ENCODE measurements around the gene LRRFIP1.
"Not testable (repeated sequence)": the region's sequence is repeated elsewhere in the genome, so short reads cannot be mapped to it uniquely, and the experiment has no call there.

The LRRFIP1 gene

DNA sequence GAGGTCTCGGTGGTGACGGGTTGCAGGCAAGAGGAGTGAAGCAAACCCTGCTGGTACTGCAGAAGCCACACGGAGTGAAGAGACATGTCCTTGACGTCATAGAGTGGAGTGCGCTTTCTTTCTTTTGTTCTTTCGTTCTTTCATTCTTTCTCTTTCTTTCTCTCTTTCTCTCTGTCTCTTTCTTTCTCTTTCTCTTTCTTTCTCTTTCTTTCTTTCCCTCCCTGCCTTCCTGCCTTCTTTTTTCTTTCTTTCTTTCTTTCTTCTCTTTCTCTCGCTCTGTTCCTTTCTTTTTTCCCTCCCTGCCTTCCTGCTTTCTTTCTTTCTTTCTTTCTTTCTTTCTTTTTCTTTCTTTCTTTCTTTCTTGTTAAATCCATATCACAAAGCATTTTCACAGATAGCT is 39.2 kb downstream of the LRRFIP1 start:
- no peak for DNase-seq

DNA sequence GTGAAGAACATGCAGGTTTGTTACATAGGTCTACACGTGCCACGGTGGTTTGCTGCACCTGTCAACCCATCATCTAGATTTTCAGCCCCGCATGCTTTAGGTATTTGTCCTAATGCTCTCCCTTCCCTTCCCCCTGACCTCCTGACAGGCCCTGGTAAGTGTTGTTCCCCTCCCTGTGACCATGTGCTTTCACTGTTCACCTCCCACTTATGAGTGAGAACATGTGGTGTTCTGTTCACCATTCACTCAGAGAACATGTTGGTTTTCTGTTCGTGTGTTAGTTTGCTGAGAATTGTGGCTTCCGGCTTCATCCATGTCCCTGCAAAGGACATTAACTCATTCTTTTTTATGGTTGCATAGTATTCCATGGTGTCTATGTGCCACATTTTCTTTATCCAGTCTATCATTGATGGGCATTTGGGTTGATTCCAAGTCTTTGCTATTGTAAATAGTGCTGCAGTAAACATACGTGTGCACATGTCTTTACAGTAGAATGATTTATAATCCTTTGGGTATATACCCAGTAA is 39.7 kb downstream of the LRRFIP1 start:
- not testable (repeated sequence) for DNase-seq

DNA sequence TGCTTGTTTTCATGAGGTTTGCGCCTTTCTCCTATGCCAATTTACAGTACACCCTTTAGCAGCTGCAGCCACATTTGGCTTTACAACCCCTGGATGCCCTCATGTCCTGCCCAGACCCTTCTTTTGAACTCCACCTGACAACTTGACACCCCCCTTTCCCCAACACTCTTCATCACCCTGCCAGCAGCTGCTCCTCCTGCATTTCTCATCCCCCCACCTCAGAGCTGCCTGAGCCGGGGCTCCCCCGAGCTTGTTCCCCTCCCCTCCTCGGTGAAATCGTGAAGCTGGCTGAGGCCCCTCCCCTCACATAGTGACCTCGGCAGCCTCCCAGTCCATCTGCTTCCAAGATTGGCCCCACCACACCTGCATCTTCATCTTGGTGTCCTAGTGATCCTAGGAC is 40.5 kb downstream of the LRRFIP1 start:
- no peak for DNase-seq

DNA sequence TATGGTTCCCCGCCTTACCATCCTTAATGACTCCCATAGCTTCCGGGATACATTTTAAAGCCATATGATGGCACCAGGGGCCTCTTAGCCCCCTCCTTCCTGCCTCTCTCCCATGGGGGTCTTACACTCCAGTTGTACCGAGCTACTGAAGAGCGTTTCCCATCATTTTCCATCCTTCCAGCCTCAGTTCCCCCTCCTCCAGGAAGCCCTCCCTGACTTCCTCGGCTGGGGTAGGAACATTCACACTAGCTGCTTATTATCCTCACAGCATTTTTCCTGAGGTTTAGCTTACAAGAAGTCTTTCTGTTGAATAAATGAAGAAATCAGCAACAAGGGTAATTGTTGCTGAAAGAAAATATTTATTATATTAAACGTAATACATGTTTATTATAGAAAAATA is 41.1 kb downstream of the LRRFIP1 start:
- no peak for DNase-seq

DNA sequence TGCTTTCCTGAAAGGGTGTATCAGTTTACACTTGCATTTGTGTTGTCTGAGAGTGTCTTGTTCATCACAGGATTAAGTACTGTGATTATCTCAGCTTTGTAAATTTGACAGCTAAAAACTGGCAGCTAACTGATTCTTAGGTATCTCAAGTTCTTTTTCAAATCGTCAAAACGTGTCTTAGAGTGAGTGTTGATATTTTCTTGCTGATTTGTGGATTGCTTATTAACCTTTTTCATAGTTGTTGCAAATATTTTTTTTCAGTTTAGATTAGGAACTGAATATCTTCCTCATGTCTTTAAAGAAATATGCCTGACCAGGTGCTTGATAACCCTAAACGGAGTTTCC is 41.9 kb downstream of the LRRFIP1 start:
- no peak for DNase-seq

DNA sequence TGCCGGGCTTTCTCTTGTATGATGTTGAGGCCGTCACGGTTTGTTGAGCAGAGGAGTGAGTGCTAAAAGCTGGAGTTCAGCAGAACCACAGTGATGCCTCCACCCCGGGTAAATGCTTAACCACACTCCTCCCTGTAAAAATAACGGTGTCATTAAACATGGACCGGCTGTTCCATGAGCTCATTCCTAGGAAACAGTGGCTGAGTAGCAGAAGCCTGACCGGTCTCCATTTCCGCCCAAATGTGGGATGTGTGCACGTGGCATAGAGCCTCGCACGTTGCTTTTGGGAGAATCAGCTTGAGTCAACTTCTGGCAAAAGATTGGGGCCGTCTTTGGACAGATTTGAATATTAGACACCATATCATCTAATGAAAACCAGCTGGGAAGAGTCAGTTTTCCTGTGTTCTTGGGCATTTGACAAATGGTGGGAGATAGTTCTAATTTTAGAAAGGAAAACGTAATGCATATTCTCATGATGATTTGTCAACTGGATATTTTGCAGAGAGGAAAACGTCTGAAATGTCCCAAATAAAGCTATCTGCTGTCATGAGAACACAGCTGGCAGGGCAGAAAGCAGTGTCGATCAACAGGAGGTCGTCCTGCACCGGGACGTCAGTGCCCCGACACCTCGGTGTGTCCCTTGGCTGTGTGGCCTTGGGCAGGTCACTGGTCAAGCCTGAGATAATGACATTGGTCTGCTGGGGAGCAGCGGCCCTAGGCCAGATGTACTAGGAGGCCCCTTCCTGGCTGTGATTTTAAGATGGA is 42.4 kb downstream of the LRRFIP1 start:
- no peak for DNase-seq

DNA sequence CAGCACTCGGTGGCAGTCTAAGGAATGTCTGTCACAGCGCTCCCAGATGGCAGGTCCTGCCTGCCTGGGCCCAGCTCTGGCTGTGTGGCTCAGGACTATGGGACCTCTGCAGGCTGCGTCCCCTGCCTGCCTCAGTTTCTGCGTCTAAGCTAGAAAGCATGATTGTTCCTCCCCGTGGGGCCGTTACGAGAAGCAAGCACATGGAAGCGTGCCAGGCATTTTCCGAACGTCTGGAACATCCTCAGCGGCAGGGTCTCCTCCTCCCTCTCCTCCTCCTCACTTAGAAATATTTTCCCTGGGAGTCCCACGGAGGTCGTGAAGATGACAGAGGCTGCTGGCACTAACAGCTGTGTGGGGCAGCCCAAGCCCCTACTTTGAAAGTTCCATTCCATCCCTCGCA is 43.3 kb downstream of the LRRFIP1 start:
- DNase-seq = no peak

DNA sequence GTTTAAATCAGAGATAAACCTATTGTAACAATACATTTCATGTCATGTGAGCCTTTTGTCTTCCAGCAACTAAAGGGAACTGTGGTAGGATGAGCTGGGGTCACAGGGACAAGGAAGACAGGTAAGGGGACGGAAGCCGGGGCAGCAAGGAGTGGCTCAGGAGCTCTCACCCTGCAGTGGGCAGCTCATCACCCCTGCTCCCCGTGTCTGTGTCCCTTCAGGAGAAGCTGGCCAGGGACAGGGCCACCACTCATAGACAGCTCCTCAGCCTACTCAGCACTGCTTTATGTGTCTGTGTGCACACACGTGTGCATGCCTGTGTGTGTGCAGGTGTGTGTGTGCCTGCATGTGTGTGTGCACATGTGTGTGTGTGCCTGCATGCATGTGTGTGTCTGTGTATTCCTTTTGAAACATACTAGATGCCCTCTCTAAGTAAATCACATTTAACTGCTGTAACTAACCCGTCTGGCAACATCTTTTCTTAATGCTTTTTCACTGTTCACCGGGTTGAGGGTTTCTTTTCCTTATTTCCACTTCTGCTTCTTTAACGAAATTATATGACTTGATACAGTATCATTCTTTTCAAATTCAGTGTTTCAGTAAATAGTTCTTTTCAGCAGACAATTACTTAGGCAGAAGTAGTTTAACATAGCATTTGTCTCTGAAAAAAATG is 44.2 kb downstream of the LRRFIP1 start:
- DNase-seq = no peak

DNA sequence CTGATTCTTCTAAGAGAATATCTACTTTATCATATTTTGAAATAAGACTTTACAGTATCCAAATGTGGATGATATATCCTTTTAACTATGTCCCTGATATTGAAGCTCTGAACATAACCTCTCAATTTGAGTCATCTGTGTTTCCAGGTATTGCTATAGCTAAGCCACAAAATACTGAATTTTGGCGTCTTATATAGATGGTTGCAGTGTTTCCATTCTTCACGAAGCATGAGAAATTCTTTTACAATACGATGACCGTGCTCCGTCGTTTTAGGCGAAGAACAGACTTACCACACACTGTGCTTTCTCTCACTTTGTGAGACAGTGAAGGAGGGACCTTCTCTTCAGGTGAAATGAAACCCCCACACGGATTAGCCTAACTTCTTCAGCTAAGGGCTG is 45.3 kb downstream of the LRRFIP1 start:
- DNase-seq = no peak

DNA sequence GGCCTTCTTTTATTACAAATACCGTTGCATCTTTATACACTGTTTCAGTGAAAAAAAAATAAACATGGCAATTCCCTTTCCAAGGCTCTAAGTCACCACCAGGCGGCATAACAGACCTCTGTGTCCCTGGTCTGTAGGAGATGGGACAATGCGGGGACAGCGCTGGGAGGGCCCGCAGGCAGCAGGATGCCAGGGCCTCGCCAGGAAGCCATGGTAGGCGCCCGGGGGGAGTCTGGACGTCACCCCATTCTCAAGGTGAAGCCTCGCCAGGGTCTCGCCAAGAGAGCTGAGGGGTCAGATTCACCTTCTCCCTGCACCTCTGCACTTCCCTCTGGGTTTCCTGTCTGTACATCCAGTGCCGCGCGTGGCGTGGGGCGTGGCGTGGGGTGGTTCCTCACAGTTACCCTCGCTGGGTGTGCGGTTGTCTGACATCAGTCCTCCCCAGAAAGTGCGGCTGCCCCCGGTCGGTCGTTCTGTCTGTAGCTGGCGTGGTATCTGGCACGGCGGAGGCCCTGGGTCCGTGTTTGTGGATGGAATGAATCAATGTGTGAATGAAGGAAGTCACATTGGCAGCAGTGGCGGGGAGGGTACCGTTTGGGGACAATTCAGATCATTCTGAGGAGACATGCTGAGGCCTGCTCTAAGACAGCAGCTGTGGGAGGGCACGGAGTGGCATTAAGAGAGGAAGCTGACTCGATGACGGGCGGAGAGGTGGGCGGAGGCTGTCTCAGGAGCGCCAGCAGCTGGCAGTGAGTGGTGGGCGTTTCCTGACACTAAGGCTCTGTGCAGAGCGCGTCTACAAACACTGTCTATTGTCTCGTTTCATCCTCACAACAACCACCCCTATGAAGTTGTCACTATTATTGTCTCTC is 46.0 kb downstream of the LRRFIP1 start:
- peak; percentile 90 for DNase-seq

DNA sequence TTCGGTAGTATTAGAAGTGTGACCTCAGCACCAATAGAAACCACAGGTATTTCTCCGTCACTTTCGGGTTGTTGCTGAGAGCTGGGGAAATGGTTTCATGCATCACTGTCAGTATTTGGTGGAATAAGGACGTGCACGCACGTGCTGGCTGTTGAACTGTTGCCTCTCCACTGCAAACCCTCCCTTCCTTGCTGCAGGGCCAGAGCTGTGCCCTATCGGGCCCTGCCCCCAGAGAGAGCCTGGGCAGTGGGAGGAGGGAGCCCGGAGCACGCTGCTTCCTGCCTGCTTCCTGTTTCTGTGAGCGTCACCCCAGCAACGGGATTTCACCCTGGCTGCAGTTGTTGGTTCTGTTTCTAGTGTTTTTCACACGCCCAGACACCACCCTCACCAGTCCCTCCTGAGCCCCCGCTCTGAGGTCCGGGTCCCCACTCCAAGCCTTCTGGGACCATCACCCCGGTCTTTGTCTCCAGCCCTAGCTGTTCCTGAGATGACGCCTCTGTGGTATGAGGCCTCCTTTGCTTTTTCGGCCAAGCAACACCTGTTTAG is 47.4 kb downstream of the LRRFIP1 start:
- DNase-seq = peak; percentile 80

DNA sequence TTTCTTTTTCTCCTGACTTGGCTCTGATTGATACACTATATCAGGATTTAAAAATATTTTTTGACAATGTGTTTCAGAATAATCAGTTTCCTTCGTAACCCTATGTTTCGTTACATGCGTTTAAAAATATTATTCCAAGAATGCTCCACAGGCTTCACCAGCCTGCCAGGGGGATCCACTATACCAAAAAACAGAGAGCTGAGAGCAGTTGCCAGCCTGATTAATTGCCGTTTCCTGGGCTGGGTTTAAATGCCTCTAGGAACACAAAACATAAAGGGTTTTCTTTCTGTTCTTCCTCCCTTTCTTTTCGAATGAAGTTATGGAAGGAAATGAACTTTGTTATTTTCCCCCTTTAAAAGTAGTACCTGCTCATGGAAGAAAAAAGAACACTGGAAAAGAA is 47.9 kb downstream of the LRRFIP1 start:
- DNase-seq = no peak

DNA sequence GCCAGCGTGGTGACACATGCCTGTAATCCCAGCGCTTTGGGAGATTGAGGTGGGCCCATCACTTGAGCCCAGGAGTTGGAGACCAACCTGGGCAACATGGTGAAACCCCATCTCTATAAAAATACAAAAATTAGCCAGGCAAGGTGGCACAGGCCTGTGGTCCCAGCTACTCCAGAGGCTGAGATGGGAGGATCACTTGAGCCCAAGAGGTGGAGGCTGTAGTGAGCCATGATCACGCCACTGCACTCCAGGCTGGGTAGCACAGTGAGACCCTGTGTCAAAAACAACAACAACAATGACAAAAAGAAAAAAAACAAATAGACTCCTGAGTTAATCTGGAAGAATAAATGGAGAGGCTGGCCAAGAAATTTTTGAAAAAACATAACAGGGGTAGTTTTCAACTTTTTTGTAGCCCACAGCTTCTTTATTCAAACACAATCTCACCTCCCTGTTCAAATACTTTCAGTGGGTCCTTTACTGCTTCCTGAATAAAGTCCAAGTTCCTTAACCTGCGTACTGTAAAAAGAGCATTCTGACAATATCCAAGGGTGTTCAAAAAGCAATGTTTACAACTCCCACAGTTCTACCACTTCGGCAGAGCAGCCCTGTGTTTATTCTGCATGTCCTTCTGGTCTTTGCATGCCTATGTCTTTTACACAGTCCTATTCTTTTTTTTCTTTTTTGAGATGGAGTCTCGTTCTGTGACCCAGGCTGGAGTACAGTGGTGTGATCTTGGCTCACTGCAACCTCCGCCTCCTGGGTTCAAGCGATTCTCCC is 53.5 kb downstream of the LRRFIP1 start:
- DNase-seq = peak; percentile 18

DNA sequence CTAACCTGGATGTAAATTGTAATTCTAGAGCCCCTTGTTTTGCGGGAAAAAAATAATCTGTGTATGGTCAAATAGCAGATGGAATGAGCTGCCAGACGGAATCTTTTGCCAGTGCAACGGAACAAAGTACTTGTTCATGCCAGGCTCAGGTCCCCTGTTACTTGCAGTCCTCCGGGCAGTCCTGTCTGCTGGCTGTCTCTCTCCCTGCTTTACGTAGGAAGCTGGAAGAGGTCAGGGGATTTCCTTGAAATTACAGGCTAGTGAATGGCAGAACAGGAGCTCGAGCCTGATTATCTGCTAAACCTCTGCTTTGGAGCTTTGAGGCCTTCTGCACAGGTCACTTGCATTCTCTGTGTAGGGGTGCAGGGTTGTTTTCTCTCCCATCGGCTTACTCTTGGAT is 54.8 kb downstream of the LRRFIP1 start:
- DNase-seq = no peak

DNA sequence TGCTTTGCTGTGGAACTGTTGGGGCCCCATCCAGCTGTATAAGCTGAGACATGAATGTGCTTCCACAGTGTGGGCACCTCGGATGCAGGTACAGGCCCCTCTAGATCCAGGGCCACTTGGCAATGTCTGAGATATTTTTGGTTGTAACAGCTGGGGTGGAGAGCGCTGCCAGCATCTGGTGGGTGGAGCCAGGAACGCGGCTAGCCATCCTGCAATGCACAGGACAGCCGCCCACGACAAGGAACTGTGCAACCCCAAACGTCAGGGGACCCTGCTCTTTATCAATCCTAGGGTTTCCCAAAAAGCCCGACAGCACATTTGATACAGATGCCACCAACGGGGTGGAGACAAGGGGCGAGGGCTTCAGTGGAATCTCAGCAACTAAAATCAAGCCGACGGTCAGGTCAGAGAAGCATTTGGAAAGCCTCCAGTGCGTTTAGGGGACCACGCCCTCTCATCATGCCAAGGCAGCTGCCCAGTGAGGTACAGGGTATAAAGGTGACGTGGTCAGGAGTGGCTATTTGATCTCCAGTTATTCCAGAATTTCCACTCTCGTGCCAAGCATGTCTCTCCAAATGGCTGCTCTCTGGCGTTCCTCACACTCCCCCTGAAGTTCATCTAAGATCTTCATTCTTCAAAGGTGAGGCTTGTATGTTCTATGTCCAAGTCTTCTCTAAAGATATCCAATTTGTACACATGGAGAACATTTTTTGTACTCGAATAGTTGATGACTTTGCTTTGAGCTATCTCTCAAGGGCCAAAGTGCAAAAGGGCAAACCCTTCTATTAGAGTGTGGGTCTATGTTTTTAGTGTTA is 55.7 kb downstream of the LRRFIP1 start:
- no peak for DNase-seq

DNA sequence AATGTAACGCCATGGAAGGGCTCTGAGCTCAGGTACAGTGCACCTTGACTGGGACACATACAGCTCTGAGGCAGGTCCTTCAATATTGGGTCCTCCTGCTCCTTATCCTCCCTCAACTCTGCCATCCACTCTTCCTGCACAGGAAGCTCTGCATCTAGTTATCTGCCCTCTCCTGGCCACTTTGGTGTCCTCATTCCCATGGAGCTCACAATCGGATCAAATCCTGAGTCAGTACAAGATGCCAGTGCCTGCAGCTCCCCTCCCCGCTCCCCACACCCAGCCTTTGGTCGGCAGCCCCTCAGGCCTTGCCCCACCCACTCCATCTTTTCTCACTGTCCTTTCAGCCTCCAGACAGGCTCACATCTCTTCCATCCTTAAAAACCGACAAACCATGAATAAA is 58.0 kb downstream of the LRRFIP1 start:
- DNase-seq = no peak

DNA sequence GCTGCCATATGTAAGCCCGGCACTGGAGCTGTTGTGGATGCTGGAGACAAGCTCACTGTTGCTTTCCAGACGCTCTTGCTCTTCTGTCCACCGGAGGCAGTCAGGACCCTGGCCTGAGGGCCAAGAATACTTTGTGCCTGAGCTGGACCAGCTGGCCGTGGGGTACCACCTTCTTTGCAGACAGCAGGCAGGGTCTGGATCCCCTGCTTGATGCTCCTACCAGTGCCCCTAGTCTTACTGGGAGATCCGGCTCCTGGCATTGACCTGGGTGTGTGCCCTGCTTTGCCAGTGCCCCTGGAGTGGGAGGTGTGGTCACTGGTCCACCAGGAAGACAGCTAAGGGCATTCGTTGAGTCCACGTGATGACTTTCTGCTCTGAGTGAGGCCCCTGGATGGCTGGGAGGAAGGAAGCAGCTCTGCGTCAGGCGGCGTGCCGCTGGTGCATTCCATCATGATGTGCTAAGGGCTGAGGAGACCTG is 59.3 kb downstream of the LRRFIP1 start:
- no peak for DNase-seq

DNA sequence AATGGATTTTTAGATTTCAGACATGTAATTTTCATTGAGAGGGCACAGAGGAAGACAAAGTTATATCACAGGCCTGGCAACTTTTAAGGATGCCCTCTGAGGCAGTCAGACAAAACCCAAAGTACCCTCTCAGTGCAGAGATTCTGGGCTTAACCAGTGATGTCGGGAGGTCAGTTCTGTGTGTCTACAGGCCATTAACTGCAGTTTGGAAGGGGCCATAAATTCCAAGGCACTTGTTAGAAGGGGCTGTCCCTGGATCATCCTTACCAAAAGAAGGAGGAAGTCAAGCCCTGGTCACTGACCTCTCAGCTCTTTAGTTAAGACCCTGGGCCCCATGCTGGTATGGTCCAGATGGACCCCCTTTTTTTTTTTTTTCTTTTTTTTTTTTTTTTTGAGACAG is 60.7 kb downstream of the LRRFIP1 start:
- DNase-seq = no peak

DNA sequence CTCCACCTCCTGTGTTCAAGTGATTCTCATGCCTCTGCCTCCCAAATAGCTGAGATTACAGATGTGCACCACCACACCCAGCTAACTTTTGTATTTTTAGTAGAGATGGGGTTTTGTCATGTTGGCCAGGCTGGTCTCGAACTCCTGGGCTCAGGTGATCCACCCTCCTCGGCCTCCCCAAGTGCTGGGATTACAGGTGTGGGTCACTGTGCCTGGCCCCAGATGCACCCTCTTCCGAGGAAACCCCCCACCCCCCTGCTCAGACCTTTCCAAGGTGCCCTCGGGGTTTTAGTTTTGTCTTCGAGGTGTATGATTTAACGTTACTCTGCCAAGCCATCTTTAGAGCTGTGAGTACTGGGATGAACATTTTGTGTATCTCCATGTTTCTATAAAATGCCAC is 61.2 kb downstream of the LRRFIP1 start:
- not testable (repeated sequence) for DNase-seq

DNA sequence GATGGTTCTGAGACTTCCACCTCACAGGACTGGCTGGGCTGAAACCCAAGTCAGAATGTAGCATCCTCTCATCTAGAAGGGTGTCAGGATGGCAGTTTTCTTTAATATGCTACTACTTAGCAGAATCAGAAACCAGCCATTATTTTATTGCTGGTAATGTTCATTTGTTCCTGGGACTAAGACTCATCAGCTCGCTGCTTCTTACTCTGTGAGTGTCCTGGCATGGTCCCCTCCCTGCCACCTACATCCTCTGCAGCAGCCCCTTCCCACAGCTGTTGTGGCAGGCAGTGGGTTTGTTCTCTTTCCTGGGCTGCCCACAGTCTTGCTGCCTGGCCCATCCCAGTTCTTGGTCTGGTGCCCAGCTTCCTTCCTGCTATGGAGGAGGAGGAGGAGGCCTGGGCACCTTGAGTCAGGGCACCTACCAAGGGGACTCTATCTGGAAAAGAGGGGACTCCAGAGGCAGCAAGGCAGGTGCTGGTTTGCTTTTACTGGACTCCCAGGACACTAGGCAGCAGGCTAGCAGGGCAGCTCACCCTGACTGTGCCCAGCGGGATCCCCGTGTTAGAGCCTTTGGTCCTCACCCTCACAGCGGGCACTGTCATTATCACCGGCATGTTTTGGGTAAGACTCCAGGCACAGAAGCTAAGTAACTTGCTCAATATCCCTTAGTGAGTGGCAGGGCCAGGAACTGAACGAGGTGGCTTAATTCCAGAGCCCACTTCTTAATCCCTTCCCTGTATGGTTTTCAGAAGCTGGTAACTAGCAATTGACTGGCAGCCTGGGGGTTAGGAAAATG is 62.1 kb downstream of the LRRFIP1 start:
- no peak for DNase-seq

Measured in stimulated activated CD8-positive, alpha-beta memory T cell treated with anti-CD3 and anti-CD28 coated beads, Interleukin-4, amount 100 ng/mL, for 48 hours (primary cell).